ENCODE results near the gene HOXC9. TPM values are rescaled to one million over a fixed set of nuclear protein-coding genes. Genes with fewer than 3 reads are reported as not detected.

Gene HOXC9
- total and polyA plus RNA-seq, 8 donors: 0.08 TPM; not detected in 7

DNA sequence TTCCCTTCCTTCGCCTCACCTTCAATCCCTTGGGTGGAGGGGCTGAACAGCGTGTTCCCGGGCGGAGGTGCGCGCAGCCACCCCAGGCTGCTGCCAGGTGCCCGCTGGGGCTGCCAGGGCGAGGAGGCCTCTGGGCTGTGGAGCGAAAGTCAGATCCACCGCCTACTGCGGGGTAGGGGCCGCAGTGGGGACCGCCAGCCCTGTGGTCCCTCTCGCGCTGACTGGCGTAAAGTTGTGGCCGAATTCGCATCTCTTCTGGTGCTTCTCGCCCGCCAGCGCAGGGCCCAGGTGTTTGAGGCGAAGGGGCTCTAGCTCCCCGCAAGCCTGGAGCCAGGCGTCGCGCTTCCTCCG lies 46.8 kb downstream of the HOXC9 start:
- intact Hi-C loops (cut with DNase I; ENCODE audit: low total_unique reads): no loop called here
- peaks cover 0 to 92% (median 29%) of the 10 kb centered on the region in 3 donors for H3K27me3 ChIP-seq
- TF ChIP-seq EP300 (IDR thresholded peaks at IDR 0.05) (no peak), POLR2AphosphoS5 (IDR thresholded peaks at IDR 0.05) (no peak), POLR2A (IDR thresholded peaks at IDR 0.05) (no peak)
- TF ChIP-seq, protein P1, sequence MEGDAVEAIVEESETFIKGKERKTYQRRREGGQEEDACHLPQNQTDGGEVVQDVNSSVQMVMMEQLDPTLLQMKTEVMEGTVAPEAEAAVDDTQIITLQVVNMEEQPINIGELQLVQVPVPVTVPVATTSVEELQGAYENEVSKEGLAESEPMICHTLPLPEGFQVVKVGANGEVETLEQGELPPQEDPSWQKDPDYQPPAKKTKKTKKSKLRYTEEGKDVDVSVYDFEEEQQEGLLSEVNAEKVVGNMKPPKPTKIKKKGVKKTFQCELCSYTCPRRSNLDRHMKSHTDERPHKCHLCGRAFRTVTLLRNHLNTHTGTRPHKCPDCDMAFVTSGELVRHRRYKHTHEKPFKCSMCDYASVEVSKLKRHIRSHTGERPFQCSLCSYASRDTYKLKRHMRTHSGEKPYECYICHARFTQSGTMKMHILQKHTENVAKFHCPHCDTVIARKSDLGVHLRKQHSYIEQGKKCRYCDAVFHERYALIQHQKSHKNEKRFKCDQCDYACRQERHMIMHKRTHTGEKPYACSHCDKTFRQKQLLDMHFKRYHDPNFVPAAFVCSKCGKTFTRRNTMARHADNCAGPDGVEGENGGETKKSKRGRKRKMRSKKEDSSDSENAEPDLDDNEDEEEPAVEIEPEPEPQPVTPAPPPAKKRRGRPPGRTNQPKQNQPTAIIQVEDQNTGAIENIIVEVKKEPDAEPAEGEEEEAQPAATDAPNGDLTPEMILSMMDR (IDR thresholded peaks at IDR 0.05): no peak

DNA sequence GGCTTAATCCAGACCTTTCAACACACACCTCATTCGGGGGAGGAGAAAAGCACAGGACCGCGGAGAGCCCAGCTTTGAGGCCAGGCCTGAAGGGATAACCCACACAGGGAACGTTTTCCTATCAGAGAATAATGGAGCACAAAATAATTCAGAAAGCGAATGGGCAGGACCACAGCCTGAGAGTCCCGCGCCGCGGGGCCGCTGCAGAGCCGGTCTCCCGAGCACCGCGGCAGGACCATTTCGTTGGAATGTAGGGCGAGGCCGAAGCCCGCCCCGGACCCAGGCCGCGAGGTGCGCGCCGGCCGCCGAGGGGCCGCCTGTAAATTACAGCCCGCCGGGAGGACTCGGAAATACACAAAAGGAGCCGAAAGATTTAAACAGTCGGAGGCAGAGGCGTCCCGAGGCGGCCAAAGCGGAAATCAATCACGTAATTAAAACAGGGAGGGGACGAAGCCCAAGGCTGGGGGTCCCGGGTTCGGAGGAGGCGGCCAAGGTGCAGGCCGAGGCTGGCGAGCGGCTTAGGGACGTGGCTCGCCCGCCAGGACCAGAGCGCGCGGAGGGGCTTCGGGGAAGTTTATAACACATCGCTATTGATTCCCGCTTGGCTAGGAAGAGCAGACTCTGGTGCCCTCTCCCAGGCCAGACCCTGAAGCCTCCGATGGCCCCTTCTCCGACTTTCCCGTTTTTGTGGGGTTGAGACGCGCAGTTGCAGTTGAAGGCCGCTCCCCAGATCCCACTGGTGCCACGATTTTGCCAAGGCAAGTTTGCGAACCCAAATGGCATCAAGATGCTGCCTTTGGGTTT lies 47.4 kb downstream of the HOXC9 start:
- 29 to 43% (median 40%) methylated on average over 60 to 61 of the region's 61 CpGs for WGBS, 5 donors
- no peak for TF ChIP-seq EP300 (IDR thresholded peaks at IDR 0.05)
- TF ChIP-seq, protein P1 (IDR thresholded peaks at IDR 0.05): no peak
- TF ChIP-seq POLR2AphosphoS5 (IDR thresholded peaks at IDR 0.05): no peak
- no peak for TF ChIP-seq POLR2A (IDR thresholded peaks at IDR 0.05)
- Histone ChIP-seq H3K36me3 (no peaks in the 10 kb centered on the region), H3K4me3 (peak overlapping the region in 3 of 4 donors; percentile 21 to 42 (median 22)), H3K4me1 (peaks cover 2 to 31% (median 10%) of the 10 kb centered on the region in 4 donors), H3K9me3 (no peaks in the 10 kb centered on the region), H3K27ac (no peak overlapping the region), H3K27me3 (peaks cover 0 to 93% (median 29%) of the 10 kb centered on the region in 3 donors)
- DNase-seq: no peak
- intact Hi-C loops (cut with DNase I; ENCODE audit: low total_unique reads): no loop called here

More for the DNA sequence above, 46.8 kb downstream of the HOXC9 start:
- 23 to 46% (median 37%) methylated on average over 18 to 27 of the region's 27 CpGs for WGBS, 5 donors
- Histone ChIP-seq H3K36me3 (no peaks in the 10 kb centered on the region), H3K4me3 (peak overlapping the region in 3 of 4 donors; percentile 21 to 42 (median 22)), H3K9me3 (no peaks in the 10 kb centered on the region), H3K4me1 (peaks cover 0 to 25% (median 8%) of the 10 kb centered on the region in 4 donors), H3K27ac (no peak overlapping the region)
- DNase-seq: peak in 1 of 2 donors; percentile 46

DNA sequence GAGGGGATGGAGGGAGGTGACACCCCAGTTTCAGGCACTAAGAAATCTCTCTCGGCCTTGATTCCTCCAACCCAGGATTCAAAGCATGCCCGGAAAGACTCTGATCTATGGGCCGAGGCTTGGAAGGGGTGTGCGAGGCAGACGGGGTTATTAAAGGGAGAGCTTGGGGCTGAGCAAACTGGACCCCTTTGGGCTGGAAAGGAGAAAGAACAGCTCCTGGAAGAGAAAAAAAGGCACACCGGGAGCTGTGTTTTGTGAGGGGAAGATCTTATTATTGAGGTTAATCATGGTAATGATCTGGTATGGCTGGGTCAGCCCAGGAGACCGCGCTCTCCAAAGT lies 48.0 kb downstream of the HOXC9 start:
- no peak overlapping the region for H3K4me3 ChIP-seq
- intact Hi-C loops (cut with DNase I; ENCODE audit: low total_unique reads): no loop called here
- H3K36me3 ChIP-seq: no peaks in the 10 kb centered on the region
- peaks cover 0 to 95% (median 29%) of the 10 kb centered on the region in 3 donors for H3K27me3 ChIP-seq
- WGBS, 5 donors: 57 to 91% (median 82%) methylated on average over 8 of the region's 8 CpGs
- peaks cover 7 to 36% (median 16%) of the 10 kb centered on the region in 4 donors for H3K4me1 ChIP-seq
- no peaks in the 10 kb centered on the region for H3K9me3 ChIP-seq
- no peak for TF ChIP-seq EP300 (IDR thresholded peaks at IDR 0.05)
- no peak for TF ChIP-seq POLR2A (IDR thresholded peaks at IDR 0.05)
- TF ChIP-seq, protein P1 (IDR thresholded peaks at IDR 0.05): no peak
- TF ChIP-seq POLR2AphosphoS5 (IDR thresholded peaks at IDR 0.05): no peak
- DNase-seq: no peak
- no peak overlapping the region for H3K27ac ChIP-seq

DNA sequence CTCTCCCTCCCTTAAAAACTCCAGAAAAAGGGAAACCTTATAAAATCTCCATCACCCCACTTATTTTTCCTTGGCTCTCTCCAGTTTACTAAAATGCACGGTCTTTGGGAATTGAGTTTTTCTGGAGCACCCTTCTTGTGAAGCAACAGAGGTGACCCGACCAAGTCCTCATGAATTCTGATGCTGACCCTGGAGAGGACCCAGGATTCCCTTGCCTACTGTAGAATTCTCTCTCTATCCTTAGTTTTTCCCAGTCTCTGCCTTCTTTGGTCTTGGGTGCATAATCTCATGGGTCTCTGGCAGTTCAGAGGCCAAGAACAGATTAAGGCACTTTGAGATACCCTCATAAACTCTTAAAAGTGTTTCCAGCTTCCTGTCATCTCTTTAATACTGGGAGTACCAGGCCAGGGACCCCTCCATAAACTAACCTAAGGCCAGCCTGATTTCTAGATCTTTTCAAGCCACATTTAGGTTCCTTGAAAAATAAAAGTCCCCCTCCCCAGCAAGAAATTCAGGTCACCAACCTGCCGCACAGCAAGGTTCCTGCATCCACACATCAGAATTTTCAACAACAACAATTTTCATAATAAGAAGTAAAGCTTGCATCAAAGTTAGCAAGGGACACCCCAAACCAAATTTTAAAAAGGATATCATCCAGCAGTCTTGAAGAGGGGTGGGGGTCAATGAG lies 48.6 kb downstream of the HOXC9 start:
- Histone ChIP-seq H3K4me3 (no peak overlapping the region), H3K9me3 (no peaks in the 10 kb centered on the region), H3K27me3 (peaks cover 0 to 95% (median 29%) of the 10 kb centered on the region in 3 donors), H3K36me3 (no peaks in the 10 kb centered on the region), H3K27ac (no peak overlapping the region), H3K4me1 (peaks cover 10 to 42% (median 21%) of the 10 kb centered on the region in 4 donors)
- 74 to 94% (median 80%) methylated on average over 3 of the region's 3 CpGs for WGBS, 5 donors
- no peak for DNase-seq
- TF ChIP-seq, protein P1 (IDR thresholded peaks at IDR 0.05): no peak
- TF ChIP-seq POLR2AphosphoS5 (IDR thresholded peaks at IDR 0.05) (no peak), EP300 (IDR thresholded peaks at IDR 0.05) (no peak)
- intact Hi-C loops (cut with DNase I; ENCODE audit: low total_unique reads): no loop called here

Data from stomach (tissue), 9 donors.